Iris pigment epithelial cell (primary cell): ENCODE data around the gene APOBEC3F.
"Not testable (repeated sequence)": the region's sequence is repeated elsewhere in the genome, so short reads cannot be mapped to it uniquely, and the experiment has no call there.

Experiments
- DNase-seq: peaks from one replicate; pipeline ENCODE4 v3.0.0-alpha.2; 2011; ENCODE audit warnings: low read depth

The APOBEC3F gene

DNA sequence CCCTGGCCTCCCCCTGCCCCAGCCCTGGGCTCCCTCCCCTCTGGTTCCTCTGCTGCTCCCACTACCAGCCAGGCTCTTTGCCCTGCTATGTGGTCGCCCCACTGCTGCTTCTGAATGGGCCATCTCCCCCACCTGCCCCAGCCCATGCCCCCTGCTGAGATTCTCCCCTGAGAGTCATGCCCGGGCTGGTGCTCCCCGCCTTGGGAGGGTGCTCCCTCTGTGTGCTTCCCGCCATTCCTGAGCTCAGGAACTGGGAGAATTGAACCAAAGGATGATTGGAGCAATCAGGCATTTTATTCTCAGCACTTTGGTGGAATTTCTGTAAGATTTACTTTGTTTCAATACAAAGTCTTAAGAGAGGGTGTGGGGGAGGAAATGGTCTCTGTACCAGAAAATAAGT, 12.9 kb upstream of the APOBEC3F start:
- DNase-seq, result no peak

DNA sequence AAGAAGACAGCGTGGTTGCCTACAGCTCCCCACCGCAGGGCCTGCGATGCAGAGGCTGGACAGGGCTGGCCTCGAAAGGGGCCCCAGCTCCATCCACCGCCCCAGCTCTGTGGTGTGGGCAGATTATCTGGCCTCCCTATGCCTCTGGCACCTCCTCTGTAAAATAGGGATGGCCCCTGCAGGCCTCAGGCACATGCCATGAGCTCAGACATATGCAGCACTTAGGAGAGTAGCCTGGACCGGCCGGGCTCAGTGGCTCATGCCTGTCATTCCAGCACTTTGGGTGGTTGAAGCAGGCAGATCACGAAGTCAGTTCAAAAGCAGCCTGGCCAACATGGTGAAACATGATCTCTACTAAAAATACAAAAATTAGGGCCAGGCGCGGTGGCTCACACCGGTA, 12.4 kb upstream of the APOBEC3F start:
- DNase-seq, result peak; percentile 10

DNA sequence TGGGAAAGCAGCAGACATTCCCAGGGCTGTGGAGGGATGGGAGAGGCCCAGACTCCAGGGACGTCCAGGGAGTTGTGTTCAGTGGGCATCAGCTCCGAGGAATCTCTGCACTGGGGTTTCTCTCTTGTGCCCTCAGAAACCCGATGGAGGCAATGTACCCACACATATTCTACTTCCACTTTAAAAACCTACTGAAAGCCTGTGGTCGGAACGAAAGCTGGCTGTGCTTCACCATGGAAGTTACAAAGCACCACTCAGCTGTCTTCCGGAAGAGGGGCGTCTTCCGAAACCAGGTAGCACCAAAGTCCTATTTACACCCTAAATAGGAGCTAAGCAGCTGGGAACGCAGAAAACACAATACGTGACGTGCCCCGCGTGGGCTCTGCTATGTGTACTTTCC, 11.4 kb upstream of the APOBEC3F start:
- DNase-seq, result no peak

DNA sequence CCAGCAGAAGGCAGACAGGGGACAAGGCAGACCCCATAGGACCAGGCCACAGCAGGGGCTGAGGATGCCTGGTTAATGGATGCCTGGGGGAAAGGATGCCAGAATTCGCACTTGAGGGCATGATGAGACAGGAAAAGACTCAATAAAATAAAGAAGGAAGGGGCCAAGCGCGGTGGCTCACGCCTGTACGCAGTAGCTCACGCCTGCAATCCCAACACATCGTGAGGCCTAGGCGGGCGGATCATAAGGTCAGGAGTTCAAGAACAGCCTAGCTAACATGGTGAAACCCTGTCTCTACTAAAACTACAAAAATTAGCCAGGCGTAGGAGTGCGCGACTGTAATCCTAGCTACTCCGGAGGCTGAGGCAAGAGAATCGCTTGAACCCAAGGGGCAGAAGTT, 10.0 kb upstream of the APOBEC3F start:
- DNase-seq, result no peak

DNA sequence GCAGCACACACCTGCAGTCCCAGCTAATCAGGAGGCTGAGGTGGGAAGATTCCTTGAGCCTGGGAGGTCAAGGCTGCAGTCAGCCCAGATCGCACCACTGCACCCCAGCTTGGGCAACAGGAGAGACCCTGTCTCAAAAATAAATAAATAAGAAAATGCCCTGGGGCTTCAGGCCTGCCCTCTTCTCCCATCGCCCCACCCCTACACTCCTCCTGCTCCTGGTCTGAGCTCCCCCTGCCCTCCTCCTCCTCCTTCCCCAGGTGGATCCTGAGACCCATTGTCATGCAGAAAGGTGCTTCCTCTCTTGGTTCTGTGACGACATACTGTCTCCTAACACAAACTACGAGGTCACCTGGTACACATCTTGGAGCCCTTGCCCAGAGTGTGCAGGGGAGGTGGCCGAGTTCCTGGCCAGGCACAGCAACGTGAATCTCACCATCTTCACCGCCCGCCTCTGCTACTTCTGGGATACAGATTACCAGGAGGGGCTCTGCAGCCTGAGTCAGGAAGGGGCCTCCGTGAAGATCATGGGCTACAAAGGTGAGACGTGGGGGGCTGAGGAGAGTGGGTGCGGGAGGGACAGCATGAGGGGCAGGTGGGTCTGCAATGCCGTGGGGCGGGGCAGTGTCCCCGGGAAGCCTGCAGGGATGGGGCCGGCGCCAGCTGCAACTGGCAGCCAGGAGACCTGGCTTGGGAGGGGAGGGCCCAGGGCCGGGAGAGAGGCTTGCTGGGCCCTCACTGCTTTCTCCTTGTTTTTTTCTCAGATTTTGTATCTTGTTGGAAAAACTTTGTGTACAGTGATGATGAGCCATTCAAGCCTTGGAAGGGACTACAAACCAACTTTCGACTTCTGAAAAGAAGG, 9.0 kb upstream of the APOBEC3F start:
- not testable (repeated sequence) for DNase-seq

DNA sequence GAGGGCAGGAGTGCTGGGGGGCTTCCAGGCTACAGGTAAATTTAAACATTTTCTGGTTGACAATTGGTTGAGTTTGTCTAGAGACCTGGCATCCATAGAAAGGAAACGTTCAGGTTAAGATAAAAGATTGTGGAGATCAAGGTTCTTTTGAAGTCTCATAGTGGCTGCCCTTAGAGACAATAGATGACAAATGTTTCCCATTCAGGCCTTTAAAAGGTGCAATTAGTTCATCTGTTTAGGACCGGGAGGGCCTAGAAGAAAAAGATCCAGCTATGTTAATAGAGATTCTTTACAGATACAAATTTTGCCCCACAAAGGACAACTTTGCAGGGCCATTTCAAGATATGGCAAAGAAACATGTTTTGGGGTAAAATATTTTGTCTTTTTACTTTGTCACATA, 3.6 kb upstream of the APOBEC3F start:
- DNase-seq, result not testable (repeated sequence)

DNA sequence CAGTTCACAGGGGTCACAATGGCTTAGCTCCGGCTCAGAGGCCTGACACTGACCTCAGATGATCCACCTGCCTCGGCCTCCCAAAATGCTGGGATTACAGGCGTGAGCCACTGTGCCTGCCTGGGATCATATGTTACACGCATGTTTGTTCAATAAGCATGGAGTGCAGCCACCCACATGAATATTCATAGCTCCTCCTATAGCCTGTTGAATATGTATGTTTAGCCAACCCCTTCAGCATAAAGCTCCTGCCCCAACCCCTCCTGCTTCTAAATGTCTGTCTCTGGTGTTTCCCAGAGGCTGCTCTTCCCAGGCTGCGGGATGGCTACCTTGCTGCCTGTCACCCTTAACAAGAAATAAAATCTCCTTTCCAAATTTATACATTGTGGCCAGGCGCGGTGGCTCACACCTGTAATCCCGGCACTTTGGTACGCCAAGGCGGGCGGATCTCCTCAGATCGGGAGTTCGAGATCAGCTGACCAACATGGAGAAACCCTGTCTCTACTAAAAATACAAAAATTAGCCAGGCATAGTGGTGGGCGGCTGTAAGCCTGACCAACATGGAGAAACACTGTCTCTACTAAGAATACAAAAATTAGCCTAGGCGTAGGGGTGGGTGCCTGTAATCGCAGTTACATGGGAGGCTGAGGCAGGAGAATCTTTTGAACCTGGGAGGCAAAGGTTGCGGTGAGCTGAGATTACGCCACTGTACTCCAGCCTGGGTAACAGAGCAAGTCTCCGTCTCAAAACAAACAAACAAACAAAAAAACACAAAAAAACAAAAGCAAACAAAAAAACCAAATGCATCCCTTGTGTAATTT, 1.1 kb upstream of the APOBEC3F start:
- DNase-seq, result no peak

DNA sequence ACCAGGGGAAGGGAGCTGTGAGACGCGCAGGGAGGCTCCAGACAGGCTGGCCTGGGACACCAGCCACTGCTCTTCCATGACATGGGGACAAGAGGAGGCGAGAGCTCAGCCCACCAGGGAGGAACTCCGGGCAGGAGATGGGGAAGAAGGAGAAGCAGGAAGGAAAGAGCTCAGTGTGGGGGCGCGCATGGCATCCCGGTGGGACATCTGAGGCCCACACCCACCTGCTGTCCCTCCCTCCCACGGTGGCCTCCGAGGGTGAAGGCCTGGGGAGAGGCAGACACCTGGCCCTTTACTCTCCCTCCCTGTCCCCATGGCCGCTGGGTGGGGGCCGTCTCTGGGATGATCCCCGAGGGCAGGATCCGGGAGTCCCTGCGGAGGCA, 518 bp upstream of the APOBEC3F start:
- not testable (repeated sequence) for DNase-seq

DNA sequence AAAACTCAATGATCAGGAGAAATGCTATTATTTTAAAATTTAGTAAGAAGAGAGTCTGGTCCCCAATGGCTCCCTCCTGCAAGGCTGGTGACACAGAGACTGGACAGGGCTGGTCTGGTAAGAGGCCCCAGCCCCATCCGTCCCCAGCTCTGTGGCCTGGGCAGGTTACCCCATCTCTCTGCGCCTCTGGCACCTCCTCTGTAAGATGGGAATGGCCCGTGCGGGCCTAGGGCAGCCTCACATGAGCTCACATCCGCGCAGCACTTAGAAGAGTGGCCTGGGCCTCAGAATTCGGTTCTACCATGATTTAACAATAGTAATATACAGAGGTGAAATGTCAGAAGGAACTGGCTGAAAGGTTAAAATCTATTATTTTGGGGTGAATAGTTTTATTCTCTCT, 1.2 kb downstream of the APOBEC3F start:
- DNase-seq, result no peak

DNA sequence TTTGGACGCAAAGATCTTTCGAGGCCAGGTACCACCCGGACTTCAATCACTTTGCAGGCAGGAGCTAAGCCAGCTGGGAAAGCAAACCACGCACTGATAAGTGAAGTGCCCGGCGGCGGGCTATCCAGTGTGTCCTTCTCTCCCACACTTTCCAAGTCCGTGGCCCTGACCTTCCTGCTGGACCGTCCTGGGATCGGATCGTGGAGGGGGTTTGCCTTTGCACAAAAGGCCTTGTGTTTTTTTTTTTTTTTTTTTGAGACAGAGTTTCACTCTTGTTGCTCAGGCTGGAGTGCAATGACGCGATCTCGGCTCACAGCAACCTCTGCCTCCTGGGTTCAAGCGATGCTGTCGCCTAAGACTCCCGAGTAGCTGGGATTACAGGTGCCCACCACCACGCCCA, 2.4 kb downstream of the APOBEC3F start:
- DNase-seq, result not testable (repeated sequence)

DNA sequence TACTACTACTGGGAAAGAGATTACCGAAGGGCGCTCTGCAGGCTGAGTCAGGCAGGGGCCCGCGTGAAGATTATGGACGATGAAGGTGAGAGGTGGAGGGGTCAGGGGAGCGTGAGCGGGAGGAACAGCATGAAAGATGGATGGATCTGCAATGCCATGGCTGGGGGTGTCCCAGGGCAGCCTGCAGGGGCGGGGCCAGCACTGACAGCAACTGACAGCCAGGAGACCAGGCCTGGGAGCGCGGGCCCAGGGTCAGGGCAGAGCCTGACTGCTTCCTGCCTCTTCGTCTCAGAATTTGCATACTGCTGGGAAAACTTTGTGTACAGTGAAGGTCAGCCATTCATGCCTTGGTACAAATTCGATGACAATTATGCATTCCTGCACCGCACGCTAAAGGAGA, 4.5 kb downstream of the APOBEC3F start:
- DNase-seq, result not testable (repeated sequence)

DNA sequence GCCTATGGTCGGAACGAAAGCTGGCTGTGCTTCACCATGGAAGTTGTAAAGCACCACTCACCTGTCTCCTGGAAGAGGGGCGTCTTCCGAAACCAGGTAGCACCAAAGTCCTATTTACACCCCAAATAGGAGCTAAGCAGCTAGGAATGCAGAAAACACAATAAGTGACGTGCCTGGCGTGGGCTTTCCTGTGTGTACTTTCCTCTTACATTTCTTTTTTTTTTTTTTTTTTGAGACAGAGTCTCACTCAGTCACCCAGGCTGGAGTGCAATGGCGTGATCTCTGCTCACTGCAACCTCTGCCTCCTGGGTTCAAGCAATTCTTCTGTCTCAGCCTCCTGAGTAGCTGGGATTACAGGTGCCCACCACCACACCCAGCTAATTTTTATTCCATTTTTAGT, 8.8 kb downstream of the APOBEC3F start:
- not testable (repeated sequence) for DNase-seq

DNA sequence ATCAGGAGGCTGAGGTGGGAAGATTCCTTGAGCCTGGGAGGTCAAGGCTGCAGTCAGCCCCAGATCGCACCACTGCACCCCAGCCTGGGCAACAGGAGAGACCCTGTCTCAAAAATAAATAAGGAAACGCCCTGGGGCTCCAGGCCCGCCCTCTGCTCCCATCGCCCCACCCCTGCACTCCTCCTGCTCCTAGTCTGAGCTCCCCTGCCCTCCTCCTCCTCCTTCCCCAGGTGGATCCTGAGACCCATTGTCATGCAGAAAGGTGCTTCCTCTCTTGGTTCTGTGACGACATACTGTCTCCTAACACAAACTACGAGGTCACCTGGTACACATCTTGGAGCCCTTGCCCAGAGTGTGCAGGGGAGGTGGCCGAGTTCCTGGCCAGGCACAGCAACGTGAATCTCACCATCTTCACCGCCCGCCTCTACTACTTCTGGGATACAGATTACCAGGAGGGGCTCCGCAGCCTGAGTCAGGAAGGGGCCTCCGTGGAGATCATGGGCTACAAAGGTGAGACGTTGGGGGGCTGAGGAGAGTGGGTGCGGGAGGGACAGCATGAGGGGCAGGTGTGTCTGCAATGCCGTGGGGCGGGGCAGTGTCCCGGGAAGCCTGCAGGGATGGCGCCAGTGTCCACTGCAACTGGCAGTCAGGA, 11.3 kb downstream of the APOBEC3F start:
- not testable (repeated sequence) for DNase-seq

DNA sequence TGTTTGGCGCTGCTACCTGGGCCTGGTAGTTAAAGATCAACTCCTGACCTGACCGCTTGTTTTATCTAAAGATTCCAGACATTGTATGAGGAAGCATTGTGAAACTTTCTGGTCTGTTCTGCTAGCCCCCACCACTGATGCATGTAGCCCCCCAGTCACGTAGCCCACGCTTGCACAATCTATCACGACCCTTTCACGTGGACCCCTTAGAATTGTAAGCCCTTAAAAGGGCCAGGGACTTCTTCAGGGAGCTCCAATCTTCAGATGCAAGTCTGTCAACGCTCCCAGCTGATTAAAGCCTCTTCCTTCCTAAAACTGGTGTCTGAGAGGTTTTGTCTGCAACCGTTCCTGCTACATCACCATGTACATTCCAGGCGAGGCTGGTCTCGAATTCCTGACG, 15.0 kb downstream of the APOBEC3F start:
- DNase-seq, result no peak

DNA sequence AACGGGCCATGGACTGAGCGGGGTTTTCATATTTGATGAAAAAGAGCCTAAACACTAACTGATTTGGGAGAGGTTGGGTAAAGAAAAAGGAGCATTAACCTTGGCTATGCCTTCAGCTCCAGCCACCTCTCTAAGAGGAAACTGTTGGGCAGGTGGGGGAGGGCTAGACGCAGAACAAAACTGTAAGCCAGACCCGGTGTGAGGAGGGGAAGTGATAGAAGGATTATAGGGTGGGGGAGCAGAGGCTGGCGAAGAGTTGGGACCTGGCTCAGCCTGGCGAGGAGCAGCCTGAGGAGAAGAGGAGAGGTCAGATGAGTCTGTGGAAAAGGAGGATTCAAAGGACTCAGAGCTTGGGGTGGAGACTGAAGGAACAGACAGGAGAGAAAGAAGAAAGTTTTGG, 20.6 kb downstream of the APOBEC3F start:
- DNase-seq, result not testable (repeated sequence)

DNA sequence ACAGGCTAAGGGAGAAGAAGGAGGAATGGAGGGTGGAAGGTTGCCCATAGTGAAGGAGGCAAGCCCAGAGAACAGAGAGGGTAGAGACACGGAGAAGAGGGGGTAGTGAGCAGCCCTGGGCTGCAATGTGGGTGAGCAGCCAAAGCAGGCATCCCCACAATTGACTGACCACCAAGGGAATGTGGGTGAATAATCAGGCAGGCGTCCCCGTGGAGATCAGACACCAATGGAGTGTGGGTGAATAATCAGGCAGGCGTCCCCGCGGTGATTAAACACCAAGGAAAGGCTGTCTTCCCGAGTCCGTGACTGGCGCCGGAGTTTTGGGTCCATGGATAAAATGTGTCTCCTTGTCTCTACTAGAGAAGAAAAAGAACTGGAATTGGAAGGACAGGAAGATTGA, 21.3 kb downstream of the APOBEC3F start:
- DNase-seq, result not testable (repeated sequence)

DNA sequence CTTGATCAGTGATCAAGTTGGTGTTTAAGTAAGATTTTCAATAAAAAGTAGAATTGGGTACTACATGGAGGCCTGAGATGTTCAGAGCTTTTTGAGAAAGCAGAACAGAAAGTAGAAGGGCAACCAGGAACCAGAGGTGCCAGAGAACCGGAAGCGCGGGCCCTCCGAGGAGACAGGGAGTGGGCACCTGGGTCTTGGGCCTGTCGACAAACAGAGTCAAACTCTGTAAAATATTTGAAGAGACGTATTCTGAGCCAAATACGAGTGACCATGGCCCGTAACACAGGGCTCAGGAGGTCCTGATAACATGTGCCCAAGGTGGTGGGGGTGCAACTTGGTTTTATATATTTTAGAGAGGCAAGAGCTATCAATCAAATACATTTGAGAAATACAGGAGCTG, 23.2 kb downstream of the APOBEC3F start:
- not testable (repeated sequence) for DNase-seq

DNA sequence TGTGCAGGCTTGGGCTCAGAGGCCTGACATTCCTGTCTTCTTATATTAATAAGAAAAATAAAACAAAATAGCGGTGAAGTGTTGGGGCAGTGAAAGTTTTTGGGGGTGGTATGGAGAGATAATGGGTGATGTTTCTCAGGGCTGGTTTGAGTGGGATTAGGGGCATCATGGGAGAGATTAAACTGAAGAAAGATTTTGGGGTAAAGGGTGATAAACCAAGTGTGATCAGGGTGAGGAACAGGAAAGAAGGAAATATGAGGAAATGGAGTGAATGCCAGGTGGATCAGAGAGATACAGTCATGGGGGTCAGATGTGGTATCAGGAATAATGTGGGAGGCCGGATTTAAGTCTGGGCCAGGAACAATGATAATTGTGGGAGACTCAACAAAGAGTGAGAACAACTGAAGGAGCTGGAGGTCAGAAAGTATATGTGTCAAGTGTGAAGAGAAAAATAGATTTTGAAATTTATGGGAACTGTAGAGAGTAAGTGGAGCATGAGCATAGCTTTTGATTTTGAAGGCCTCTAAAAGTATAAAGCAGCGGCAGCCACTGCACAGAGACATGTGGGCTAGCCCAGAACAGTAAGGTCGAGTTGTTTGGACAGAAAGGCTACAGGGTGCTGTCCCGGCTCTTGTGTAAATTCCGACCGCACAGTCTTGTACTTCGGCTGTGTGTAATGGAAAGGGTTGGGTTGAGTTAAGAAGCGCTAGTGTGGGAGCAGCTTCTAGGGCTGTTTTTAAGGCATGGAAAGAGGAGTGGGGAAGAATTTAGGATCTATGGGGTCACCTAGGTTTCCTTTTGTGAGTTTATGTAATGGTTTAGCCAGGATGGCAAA, 26.0 kb downstream of the APOBEC3F start:
- DNase-seq, result not testable (repeated sequence)

DNA sequence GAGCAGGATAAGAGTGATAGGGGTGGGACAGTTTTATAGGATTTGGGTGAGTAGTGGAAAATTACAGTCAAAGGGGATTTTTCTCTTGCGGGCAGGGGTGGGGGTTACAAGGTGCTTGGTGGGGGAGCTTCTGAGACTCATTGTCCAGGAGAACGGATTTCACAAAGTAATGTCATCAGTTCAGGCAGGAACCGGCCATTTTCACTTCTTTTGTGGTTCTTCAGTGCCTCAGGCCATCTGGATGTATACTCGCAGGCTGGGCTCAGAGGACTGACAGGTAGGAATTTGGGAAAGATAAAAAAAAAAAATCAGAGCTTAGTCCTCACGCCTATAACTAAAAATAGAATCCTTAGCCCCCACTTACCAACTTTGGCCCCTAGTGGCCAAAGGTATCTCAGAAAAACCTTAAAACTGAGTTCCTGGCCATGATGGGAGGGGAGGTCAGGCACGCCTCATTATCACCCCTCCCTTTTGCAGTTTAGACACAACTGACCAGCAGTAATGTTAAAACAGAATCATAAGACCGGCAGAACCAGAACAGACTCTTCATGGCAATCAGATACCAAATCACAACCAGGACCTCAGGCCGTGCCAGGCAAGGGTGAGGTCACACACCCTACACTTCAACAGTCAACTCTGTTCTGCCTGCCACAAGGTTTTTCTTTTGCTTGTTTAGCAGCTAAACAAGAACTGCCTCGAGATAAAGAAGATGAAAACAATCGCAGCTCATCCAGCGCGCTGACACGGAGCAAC, 27.5 kb downstream of the APOBEC3F start:
- DNase-seq, result no peak

DNA sequence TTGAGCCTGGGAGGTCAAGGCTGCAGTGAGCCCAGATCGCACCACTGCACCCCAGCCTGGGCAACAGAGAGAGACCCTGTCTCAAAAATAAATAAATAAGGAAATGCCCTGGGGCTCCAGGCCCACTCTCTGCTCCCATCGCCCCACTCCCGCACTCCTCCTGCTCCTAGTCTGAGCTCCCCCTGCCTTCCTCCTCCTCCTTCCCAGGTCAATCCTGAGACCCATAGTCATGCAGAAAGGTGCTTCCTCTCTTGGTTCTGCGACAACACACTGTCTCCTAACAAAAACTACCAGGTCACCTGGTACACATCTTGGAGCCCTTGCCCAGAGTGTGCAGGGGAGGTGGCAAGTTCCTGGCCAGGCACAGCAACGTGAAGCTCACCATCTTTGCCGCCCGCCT, 29.5 kb downstream of the APOBEC3F start:
- DNase-seq, result no peak

DNA sequence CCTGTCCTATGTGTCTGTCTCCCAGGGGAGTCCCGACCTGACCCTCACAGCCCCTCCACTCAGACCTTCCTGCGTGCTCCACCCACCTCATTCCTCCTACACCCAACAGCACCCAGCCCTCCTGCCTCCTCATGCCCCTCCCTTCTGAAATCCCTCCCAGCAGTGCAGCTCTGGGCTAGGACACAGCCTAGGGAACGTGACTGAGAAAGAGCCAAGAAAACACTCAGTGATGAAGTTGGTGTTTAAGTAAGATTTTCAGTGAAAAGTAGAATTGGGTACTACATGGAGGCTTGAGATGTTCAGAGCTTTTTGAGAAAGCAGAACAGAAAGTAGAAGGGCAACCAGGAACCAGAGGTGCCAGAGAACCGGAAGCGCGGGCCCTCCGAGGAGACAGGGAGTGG, 31.9 kb downstream of the APOBEC3F start:
- not testable (repeated sequence) for DNase-seq
